GOT3 (cell line): Measurements from ENCODE around the gene CEP43.

ENCODE experiments used
- DNase-seq: peaks from one replicate; lab custom pipeline; 2025; ENCODE audit warnings: mixed read lengths; lab: John Stamatoyannopoulos, UW

CEP43 gene

DNA sequence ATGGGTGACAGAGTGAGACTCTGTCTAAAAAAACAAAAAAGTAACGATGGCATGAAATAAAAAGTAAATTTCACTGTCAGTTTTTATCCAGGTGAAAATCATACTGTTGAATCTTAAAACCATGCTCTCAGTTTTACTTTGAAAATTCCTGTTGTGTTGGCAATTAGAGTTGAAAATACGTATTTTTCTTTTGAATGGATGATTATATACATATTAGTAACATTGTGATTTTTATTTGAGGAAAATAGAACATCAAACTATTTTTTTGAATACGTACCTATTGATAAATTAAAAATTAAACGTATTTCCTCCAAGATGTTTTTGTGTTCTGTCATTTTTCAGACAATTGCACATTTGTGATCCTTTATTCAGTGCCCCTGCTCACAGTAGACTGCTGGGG is 14.7 kb downstream of the CEP43 start:
- no peak for DNase-seq

DNA sequence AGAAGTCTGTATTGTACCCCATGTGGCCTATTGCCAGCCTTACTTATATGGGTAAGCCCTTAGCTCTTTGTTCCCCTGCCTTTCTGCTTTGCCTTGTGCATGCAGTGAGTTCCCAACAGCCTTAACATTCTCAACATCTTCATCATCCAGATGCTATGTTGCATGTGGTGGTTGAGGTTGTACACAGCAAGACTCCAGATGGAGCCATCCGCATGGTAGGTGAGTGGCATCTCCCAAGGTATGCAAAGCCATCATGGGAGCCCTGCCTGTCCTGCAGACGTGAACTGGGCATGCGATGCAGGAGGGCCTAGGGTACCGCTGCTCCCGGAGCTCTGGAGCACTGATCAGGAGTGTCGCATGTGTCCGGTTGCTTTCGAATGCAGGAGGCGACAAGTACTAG is 16.1 kb downstream of the CEP43 start:
- no peak for DNase-seq

DNA sequence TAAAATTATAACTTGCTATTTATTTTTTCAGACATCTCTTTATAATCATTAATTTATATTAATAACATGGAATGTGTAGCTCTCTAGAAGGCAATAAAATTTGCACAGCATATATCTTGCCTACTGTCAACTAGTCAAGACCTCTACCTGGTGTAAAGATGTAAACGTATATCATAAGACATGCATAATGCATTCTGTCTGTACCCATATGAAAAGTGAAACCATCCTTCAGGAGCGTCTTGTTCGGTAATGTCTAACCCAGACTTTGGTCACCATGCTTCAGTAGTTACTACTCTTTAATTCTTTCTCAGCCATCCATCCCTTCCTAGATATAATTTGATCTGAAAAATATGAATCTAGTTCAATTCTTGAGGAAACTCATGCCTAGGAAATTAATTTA is 21.0 kb downstream of the CEP43 start:
- no peak for DNase-seq

DNA sequence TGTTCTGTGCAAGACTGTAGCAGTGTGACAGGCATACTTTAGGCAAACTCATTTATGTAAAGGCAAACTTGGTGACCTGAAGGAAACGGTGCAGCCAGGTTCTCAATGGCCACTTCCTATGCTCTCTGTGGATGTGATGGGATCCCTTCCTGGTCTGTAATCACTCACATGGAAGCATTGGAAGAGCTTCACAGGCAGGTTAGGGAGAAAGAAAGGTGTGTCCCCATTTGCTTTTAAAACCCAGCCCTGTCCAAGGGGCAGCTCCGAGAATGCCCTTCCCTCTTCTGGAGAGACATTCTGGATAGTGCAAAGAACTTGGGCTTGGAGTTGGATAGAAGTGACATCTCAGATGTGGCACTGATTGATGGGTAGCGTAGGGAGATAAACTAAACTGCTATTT is 28.1 kb downstream of the CEP43 start:
- DNase-seq, result no peak

DNA sequence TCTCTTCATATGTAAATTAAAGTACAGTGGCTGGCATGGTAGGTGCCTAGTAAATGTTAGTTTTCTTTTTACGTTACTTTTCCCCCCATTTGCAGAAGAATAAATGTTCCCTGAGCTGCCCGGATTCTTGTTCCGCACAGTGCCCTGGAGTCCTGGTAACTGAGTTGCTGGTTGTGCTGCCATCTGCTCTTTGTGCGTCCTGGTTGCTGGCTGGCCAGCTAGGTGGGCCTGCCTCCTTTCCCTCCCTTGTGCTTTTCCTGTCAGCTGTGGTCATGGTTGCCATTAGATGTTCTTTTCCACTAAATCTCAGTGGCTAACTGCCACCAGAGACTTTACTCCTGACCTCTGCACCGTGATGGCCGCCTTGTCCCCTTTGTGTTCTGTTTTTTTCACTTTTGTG is 28.6 kb downstream of the CEP43 start:
- no peak for DNase-seq

DNA sequence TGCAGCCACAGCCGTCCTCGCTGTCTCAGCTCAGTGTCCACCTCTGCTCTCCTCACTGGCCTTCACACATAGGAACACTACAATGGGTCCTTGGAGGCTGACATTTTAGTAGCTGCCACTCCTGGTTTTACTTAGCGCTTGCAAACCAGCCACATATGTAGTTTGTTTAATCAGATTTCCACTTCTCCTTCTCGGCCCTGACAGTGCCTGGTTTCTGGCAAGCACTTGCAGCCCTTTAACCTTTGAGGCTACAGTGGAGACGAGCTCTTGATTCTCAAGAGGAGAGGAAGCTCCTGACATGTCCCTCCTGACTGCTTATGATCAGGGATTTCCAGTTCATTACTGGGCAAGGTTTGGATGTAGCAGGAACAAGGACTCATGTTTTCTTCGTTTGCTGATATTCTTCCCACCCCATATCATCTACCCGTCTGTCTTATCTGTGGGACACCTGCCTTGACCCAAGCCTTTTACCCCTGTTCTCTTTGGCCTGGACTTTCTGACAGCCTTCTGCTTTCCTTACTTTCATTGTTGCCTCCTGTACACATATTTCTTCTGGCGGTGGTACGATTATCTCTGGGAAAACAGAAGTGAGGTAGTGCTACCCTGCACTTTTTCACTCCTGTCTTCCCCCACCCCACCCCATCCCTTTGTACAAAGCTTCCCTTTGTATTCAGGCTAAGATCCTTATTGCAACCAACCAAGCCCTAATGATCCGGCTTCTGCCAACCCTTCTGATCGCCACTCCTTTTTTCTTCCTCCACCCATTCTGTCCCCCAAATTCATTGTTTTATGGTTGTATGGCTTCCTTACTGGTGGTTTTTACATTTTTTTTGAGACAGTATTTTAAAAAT is 31.2 kb downstream of the CEP43 start:
- no peak for DNase-seq

DNA sequence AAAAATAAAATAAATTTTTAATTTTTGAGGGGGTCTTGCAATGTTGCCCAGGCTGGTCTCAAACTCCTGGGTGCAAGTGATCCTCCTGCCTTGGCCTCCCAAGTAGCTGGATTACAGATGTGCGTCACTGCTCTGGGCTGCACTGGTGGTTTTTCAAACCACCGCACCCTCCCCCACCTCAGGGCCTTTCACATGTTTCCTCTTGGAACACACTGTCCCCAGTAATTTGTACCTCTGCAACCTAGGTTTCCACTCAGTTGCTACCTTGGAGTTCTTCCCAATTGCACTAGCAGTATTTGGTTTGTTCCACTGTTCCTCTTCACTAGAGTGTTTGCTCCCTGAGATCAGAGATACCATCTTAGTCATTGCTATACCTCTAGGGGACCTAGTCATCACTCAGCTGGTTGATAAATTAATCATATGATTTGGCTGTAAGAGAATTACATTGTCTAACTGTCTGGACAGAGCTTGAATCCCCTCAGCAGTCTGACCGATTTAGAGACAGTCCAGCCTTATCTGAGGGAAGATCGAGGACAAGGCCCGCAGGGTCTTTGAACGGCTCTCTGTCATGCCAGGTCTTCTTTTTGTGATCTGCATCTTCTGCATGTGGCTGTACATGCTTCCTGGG is 32.0 kb downstream of the CEP43 start:
- no peak for DNase-seq

DNA sequence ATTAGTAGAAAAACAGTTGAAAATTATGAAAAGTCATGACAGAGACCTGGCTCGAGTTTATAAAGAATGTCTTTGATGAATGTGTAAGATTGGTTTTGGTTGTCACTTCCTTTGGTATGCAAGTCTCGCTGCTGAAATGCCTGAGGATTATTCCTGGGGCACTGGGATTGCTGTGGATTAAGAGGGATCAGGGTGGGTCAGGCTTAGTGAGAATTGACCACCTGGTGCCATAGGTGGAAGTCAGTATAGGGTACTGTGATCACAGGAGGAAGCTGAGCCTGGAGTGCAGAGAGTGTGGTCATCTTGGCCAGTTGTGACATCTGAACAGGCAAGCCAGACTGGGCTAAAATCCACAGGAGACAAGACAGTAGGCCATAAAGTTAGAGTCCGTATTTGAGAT is 34.9 kb downstream of the CEP43 start:
- no peak for DNase-seq

DNA sequence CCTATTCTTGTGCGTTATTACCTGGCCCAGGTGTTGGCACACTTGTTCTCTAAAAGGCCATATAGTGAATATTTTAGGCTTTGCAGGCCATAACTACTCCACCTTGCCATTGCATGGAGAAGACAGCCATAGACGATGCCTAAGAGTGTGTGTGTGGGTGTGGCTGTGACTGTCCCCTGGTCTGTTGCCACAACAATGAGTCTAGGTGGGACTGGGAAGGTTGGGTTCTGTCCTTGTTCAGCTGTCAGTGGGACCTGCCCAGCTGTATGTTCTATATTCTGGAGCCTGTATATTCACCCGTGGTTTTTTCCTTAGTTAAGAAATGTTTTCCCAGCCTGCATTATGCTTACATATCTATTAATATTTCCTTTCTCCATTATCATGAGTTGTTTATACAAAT is 38.6 kb downstream of the CEP43 start:
- no peak for DNase-seq

DNA sequence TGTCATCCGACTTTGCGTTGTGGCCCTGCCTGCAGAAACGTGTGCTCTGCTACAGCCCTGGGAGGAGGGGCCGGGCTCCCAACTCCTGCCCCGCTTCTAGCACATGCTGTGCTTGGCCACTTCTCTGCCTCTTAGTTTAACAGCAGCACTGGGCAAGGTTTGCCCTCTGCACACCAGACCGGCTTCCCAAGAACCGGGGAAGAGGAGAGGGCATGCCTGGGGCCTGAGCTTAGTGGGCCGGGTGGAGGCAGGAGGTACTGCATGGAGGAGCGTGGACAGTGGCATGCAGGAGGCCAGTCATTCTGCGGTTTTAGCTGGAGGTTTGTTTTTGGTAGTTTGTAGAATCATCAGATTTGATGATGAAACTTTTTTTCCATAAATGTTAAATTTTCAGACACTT is 45.5 kb downstream of the CEP43 start:
- no peak for DNase-seq

DNA sequence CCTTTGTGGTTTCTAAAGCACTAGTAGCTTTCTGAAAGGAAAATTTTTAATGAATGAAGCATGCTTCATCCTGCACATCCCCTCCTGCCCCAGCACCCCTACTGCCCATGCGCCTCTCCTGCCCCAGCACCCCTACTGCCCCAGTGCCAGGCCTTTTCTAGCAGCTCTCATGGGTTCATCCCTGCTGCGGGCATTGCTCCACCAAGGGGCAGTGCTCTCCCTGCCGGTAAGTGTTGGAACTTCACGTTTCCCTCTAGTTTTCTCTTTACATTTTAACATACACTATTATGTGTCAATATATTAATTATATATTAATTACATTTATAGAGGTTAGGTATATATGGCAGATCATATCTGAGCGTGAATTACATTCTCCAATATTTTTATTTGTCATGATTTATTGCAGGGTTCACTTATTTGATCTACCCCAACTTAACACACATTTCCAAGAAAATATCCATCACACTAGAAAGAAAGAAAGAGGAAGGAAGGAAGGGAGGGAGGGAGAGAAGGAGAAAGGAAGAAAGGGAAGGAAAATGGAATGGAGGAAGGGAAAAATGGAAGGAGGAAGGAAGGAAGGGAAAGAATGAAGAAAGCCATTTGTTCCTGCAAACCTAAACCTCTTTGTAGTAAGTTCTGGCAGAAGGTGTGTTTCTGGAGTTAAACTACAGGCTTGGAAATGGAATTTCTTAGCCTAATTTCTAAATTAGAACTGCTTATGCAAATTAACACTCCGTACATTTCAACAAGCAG is 46.8 kb downstream of the CEP43 start:
- DNase-seq, result no peak

DNA sequence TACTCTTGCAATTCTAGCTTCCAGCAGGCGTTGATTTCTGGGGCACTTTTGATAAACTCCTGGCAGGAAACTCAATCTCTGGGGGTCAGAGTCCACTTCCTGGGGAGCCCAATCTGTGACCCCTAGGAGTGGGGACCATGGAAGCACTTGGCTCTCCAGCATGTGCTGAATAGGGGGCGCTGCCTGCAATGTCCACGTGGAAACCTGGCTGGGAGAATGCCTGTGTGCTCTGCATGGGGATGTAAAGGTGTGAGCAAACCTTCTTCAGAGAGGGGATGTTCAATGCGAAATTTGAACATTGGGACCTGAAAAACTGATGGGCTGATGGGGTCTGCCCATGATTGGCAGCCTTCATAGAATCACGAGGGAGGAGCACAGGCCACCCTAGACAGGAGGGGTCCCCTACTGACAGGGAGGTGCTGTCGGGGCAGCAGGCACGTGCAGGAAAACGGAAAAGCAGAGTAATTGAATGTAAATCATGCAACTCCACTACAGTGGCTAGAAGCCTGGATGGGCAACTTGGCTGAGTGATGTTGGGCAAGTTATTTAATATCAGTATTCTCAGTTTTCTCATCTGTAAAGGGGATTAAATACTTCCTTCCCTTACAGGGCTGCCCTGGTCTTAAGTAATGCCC is 47.8 kb downstream of the CEP43 start:
- no peak for DNase-seq

DNA sequence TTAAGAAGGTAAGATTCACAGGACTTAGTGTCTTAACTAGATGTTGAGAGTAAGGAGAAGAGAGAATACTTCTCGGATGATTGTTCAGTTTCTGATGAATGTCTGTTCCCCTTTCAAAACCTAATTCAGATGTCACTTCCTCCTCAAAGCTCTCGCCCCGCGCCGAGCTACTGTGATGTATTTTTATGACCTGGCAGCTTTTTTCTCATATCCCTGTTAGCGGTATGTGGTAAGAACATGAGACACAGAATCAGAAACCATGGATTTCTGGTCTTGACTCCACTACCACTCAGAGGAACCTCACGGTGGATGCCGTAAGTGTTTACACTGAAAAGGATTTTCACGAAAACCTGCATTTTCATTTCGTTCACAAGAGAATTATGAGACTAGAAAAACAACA is 48.4 kb downstream of the CEP43 start:
- no peak for DNase-seq
